Measurements from ENCODE around the gene CALML3. TPM values are rescaled to one million over a fixed set of nuclear protein-coding genes. Genes with fewer than 3 reads are reported as not detected.

The CALML3 gene
- total and polyA plus RNA-seq, 12 donors: 0.04 TPM; not detected in 11

DNA sequence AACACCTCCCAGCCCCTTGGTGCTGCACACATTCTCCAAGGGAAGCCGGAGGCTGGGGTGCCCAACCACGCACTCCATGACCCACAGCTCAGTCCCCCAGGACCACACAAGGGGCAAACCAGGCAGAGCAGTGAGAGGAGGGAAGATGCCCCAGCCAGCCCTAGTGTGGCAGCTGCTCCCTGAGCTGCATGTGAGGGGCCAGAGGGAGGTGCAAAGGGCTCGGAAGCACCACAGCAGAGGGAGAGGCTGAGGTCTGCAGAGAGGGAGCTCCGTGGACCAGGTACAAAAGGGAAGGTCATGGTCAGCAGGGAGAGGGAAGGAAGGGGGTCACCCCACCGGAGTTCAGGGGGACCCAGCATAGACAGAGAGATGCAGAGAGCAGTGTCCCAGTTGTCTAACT lies 23.9 kb upstream of the CALML3 start:
- DNase-seq (no peak), ATAC-seq (no peak)
- intact Hi-C loops (cut with DNase I): no loop called here
- Histone ChIP-seq H3K27ac (no peak overlapping the region), H3K36me3 (no peaks in the 10 kb centered on the region), H3K27me3 (peaks cover 0 to 7% (median 0%) of the 10 kb centered on the region in 7 donors), H3K4me1 (no peaks in the 10 kb centered on the region), H3K4me3 (no peak overlapping the region), H3K9me3 (no peaks in the 10 kb centered on the region)
- TF ChIP-seq, protein P1, sequence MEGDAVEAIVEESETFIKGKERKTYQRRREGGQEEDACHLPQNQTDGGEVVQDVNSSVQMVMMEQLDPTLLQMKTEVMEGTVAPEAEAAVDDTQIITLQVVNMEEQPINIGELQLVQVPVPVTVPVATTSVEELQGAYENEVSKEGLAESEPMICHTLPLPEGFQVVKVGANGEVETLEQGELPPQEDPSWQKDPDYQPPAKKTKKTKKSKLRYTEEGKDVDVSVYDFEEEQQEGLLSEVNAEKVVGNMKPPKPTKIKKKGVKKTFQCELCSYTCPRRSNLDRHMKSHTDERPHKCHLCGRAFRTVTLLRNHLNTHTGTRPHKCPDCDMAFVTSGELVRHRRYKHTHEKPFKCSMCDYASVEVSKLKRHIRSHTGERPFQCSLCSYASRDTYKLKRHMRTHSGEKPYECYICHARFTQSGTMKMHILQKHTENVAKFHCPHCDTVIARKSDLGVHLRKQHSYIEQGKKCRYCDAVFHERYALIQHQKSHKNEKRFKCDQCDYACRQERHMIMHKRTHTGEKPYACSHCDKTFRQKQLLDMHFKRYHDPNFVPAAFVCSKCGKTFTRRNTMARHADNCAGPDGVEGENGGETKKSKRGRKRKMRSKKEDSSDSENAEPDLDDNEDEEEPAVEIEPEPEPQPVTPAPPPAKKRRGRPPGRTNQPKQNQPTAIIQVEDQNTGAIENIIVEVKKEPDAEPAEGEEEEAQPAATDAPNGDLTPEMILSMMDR (IDR thresholded peaks at IDR 0.05): no peak
- WGBS, 2 donors: 76 to 85% methylated on average over 5 of the region's 5 CpGs

DNA sequence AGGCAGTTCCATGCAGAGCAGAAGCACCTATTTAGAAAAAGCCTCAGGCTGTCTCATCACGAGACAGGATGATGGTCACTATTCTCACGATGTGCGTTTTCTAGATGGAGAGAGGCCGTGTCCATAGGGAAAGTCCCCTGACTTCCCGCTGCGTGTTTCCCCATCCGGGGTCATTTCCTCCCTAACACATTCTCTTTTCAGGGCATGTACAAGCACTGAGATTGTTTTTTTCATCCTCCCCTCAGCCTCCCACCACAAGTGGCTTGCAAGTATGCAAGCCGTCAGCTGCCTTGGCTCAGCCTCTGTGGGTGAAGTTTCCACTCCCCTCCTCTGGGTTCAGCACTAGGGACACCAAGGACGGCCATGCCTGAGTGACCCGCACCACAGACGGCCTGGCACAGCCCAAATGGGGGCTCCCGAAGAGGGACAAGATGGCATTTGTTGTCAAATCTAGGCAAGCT lies 22.7 kb upstream of the CALML3 start:
- Histone ChIP-seq H3K27ac (no peak overlapping the region), H3K9me3 (no peaks in the 10 kb centered on the region), H3K4me3 (no peak overlapping the region), H3K27me3 (peaks cover 0 to 7% (median 0%) of the 10 kb centered on the region in 7 donors), H3K36me3 (no peaks in the 10 kb centered on the region), H3K4me1 (no peaks in the 10 kb centered on the region)
- WGBS, 2 donors: 56 to 60% methylated on average over 12 of the region's 12 CpGs
- intact Hi-C loops (cut with DNase I): no loop called here
- TF ChIP-seq, protein P1 (IDR thresholded peaks at IDR 0.05): no peak
- DNase-seq: no peak
- ATAC-seq: no peak

DNA sequence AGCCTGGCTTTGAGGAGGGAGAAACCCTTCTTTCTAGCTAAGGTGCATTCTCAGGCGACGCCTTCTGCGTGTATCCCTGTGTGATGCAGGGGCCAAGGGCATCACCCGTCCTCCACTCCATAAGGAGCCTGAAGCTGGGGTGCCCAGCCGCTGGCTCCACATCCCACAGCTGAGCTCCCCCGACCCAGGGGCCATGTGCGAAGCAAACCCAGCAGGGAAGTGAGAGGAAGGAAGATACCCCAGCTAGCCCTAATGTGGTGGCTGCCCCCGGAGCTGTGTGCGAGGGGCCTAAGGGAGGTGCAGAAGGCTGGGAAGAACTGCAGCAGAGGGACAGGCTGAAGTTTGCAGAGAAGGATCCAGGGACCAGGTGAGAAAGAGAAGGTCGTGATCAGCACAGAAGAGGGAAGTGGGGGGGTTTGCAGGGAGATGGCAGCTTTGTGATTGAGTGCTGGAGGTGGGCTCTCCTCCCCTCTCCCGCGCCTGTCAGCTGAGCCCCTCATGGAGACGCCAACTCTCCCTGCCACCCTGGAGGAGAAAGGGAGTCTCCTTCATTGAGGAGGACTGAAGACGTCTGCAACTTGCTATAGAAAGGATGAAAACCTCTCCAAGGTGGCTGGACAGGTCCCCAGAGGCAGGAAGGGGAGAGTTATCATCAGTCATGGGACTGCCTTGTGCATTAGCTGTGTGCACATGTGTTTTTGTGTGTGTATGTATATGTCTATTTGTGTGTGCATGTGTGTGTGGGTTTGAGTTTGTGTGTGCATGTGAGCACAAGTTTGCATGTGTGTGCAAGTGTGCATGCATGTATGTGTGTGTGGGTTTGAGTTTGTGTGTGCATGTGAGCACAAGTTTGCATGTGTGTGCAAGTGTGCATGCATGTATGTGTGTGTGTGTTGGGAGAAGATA lies 21.9 kb upstream of the CALML3 start:
- WGBS, 2 donors: 86 to 92% methylated on average over 14 of the region's 14 CpGs
- Histone ChIP-seq H3K27ac (no peak overlapping the region), H3K4me1 (no peaks in the 10 kb centered on the region), H3K36me3 (no peaks in the 10 kb centered on the region), H3K9me3 (no peaks in the 10 kb centered on the region), H3K27me3 (peaks cover 0 to 7% (median 0%) of the 10 kb centered on the region in 7 donors), H3K4me3 (no peak overlapping the region)
- intact Hi-C loops (cut with DNase I): no loop called here
- TF ChIP-seq, protein P1 (IDR thresholded peaks at IDR 0.05): no peak
- DNase-seq (no peak), ATAC-seq (no peak)

DNA sequence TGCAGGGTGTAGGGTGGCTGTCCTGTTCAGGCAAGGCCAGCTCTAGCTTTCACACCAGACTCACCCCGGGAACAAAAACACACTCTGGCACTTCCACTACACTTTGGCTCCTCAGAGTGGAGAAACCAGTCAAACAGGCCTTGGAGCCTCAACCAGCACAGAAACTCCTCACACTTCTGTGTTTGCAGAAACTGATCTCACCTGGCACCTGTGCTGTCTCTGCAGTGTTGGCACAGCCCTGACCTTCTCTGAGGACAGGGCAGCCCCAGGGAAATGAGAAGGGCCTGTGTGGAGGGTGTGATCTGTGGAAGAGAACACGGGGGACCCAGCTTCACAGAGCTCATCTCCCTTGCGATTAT lies 21.3 kb upstream of the CALML3 start:
- ATAC-seq: no peak
- Histone ChIP-seq H3K4me1 (no peaks in the 10 kb centered on the region), H3K27ac (no peak overlapping the region), H3K36me3 (no peaks in the 10 kb centered on the region), H3K9me3 (no peaks in the 10 kb centered on the region), H3K27me3 (peaks cover 0 to 7% (median 0%) of the 10 kb centered on the region in 7 donors), H3K4me3 (no peak overlapping the region)
- TF ChIP-seq, protein P1 (IDR thresholded peaks at IDR 0.05): no peak
- WGBS, 2 donors: 84 to 89% methylated on average over 3 of the region's 3 CpGs
- intact Hi-C loops (cut with DNase I): no loop called here
- no peak for DNase-seq

All from heart right ventricle (tissue), 16 donors.